SK-N-SH (cell line): ENCODE results near the gene TBX22. TPM values are rescaled to one million over a fixed set of nuclear protein-coding genes. Genes with fewer than 3 reads are reported as not detected.
"Not testable (repeated sequence)": the region's sequence is repeated elsewhere in the genome, so short reads cannot be mapped to it uniquely, and the experiment has no call there.

Experiments used
- CTCF ChIA-PET: fragments of 300-600, 350-600 bp; formaldehyde crosslinking; extraction: SDS; loops from one replicate; lab custom pipeline; 2021; lab: Yijun Ruan, JAX
- POLR2A ChIA-PET: fragments of 350-600 bp; sonication (Branson Sonifier 250); formaldehyde crosslinking; extraction: SDS; loops from one replicate; lab custom pipeline; 2020; ENCODE audit warnings: antibody characterized with exemption, inconsistent platforms; lab: Yijun Ruan, JAX
- DNase-seq: peaks from one replicate; pipeline ENCODE4 v3.0.0; 2012
- H2AFZ ChIP-seq: fragments of 200-600 bp; sonication (generic); 2 replicates; pipeline ENCODE4 v1.8.1; 2016; ENCODE audit warnings: antibody characterized with exemption, mild to moderate bottlenecking, low read depth
- H3F3A ChIP-seq: fragments of 200-600 bp; sonication (generic); replicated peaks from 2 replicates; pipeline ENCODE3; 2016; ENCODE audit warnings: antibody characterized with exemption, mild to moderate bottlenecking; ENCODE audit not compliant: insufficient read depth
- H3K27ac ChIP-seq, 2 experiments: fragments of 200-500 bp in 1 of 2; fragments of 200-600 bp in 1 of 2; sonication (Bioruptor generic) in 1 of 2; sonication (generic), shearing (Covaris generic) in 1 of 2; 2 replicates each; pipeline versions ENCODE4 v1.5.1 to v1.6.1; 2014 to 2016; ENCODE audit warnings: low read depth in 2 of 2, inconsistent platforms in 1 of 2, low read length in 1 of 2, mild to moderate bottlenecking in 1 of 2, mixed read lengths in 1 of 2
- H3K27me3 ChIP-seq: fragments of 200-600 bp; sonication (generic), shearing (Covaris generic); 2 replicates; pipeline ENCODE4 v1.6.1; 2016; ENCODE audit warnings: mixed run types; ENCODE audit not compliant: insufficient read depth
- H3K36me3 ChIP-seq, 2 experiments: fragments of 200-500 bp in 1 of 2; fragments of 200-600 bp in 1 of 2; sonication (Bioruptor generic) in 1 of 2; sonication (generic) in 1 of 2; replicated peaks in 1 of 2; 2 replicates each; pipeline versions ENCODE3 to v1.5.1; 2014 to 2016; ENCODE audit warnings: low read length in 1 of 2, mild to moderate bottlenecking in 1 of 2; ENCODE audit not compliant: insufficient read depth in 2 of 2, control insufficient read depth in 1 of 2
- H3K4me1 ChIP-seq, 2 experiments: fragments of 200-500 bp in 1 of 2; fragments of 200-600 bp in 1 of 2; sonication (Bioruptor generic) in 1 of 2; sonication (generic), shearing (Covaris generic) in 1 of 2; 2 replicates each; pipeline versions ENCODE4 v1.5.1 to v1.6.1; 2014 to 2016; ENCODE audit warnings: low read depth in 1 of 2, low read length in 1 of 2, mixed run types in 1 of 2; ENCODE audit not compliant: insufficient read depth in 2 of 2, control insufficient read depth in 1 of 2
- H3K4me2 ChIP-seq: fragments of 200-600 bp; sonication (generic), shearing (Covaris generic); 2 replicates; pipeline ENCODE4 v1.6.1; 2017; ENCODE audit warnings: mixed run types
- H3K4me3 ChIP-seq, 2 experiments: fragments of 200-500 bp in 1 of 2; fragments of 200-600 bp in 1 of 2; sonication (Bioruptor generic) in 1 of 2; sonication (generic), shearing (Covaris generic) in 1 of 2; 2 replicates each; pipeline versions ENCODE4 v1.5.1 to v1.8.1; 2014 to 2016; ENCODE audit warnings: low read depth in 2 of 2, inconsistent platforms in 1 of 2, low read length in 1 of 2, mild to moderate bottlenecking in 1 of 2, mixed read lengths in 1 of 2, moderate library complexity in 1 of 2
- H3K79me2 ChIP-seq: fragments of 200-600 bp; sonication (generic); 2 replicates; pipeline ENCODE4 v1.8.1; 2017; ENCODE audit warnings: mild to moderate bottlenecking; ENCODE audit not compliant: insufficient read depth
- H3K9ac ChIP-seq: fragments of 200-600 bp; sonication (generic); 2 replicates; pipeline ENCODE4 v1.6.1; 2017; ENCODE audit warnings: mixed run types
- H3K9me2 ChIP-seq: fragments of 200-600 bp; sonication (generic); 2 replicates; pipeline ENCODE4 v1.6.1; 2017; ENCODE audit warnings: mixed run types
- H3K9me3 ChIP-seq: fragments of 200-600 bp; sonication (generic); 2 replicates; pipeline ENCODE4 v1.6.1; 2017; ENCODE audit warnings: mixed run types, mild to moderate bottlenecking, moderate library complexity
- H4K20me1 ChIP-seq: fragments of 200-600 bp; sonication (generic); 2 replicates; pipeline ENCODE4 v1.6.1; 2017; ENCODE audit warnings: mild to moderate bottlenecking, mixed run types; ENCODE audit not compliant: insufficient read depth
- CHD2 ChIP-seq: fragments of 150-350 bp; IDR thresholded peaks from 2 replicates; pipeline ENCODE4 v1.6.1; 2018; ENCODE audit warnings: low read length; ENCODE audit not compliant: partially characterized antibody
- ELF1 ChIP-seq: IDR thresholded peaks from 2 replicates; pipeline ENCODE4 v1.4.0; 2012
- FOSL2 ChIP-seq: IDR thresholded peaks from 2 replicates; pipeline ENCODE4 v1.4.0; 2012; ENCODE audit warnings: low read depth, mild to moderate bottlenecking, moderate library complexity, borderline replicate concordance
- FOXJ3 ChIP-seq: sonication (generic); formaldehyde crosslinking; IDR thresholded peaks from 2 replicates; pipeline ENCODE4 v1.5.1; 2020; ENCODE audit warnings: mild to moderate bottlenecking, missing genetic modification reagents
- GABPA ChIP-seq: IDR thresholded peaks from 2 replicates; pipeline ENCODE4 v1.4.0; 2012; ENCODE audit warnings: low read depth, mild to moderate bottlenecking
- IRF3 ChIP-seq: fragments of 150-350 bp; IDR thresholded peaks from 2 replicates; pipeline ENCODE4 v1.6.1; 2016; ENCODE audit warnings: mild to moderate bottlenecking, low read depth, low read length
- MEF2A ChIP-seq: IDR thresholded peaks from 2 replicates; pipeline ENCODE4 v1.4.0; 2012; ENCODE audit warnings: low read depth, borderline replicate concordance
- SMC3 ChIP-seq: IDR thresholded peaks from 2 replicates; pipeline ENCODE4 v1.6.1; 2012; ENCODE audit warnings: low read depth, low read length, improper control_type of control experiment
- TCF12 ChIP-seq: IDR thresholded peaks from 2 replicates; pipeline ENCODE4 v1.4.0; 2012
- WGBS: methylation state at CpG from one replicate; pipeline ENCODE4 v1.1.6; 2017; ENCODE audit warnings: low lambda C conversion rate; 5-methylcytosine and 5-hydroxymethylcytosine counted together
- polyA plus RNA-seq, 3 experiments: library from polyadenylated mRNA; depleted of rRNA; stranded (reverse); fragments of >200 nt; gene quantifications; 2 replicates each; pipeline ENCODE4 v1.2.3, GENCODE V29; 2012

TBX22 gene
- polyA plus RNA-seq, 1 of the 3 experiments (the other 2 are of a cell fraction) = not detected

GRCh38 chrX:80026116-80026515, 11.6 kb downstream of the TBX22 start:
- ChIA-PET POLR2A (no interaction called here), CTCF (interaction anchor here (1.2 kb wide), 1 partner anchor 12 kb away, joined by 3 read pairs; no protein-coding TSS in a partner anchor)
- H3K79me2 ChIP-seq = no peaks in the 10 kb centered on the region

GRCh38 chrX:80066156-80066555, 51.6 kb downstream of the TBX22 start:
- H3K27ac ChIP-seq, H3K36me3 ChIP-seq, DNase-seq, H3K4me2 ChIP-seq, H2AFZ ChIP-seq, CTCF ChIA-PET, H4K20me1 ChIP-seq, H3K9ac ChIP-seq, H3K4me1 ChIP-seq, H3F3A ChIP-seq, H3K79me2 ChIP-seq, H3K4me3 ChIP-seq, POLR2A ChIA-PET, H3K9me3 ChIP-seq, H3K9me2 ChIP-seq, H3K27me3 ChIP-seq: not testable (repeated sequence)
- 0% methylated on average over 6 of the region's 6 CpGs for WGBS

More at GRCh38 chrX:80026116-80026515, 11.6 kb downstream of the TBX22 start:
- Histone ChIP-seq H3K9me2 (no peaks in the 10 kb centered on the region), H3K4me3 (no peak overlapping the region), H4K20me1 (no peaks in the 10 kb centered on the region), H2AFZ (no peak overlapping the region), H3K9me3 (no peaks in the 10 kb centered on the region), H3K4me2 (no peak overlapping the region), H3F3A (no peaks in the 10 kb centered on the region), H3K4me1 (no peaks in the 10 kb centered on the region)
- 14% methylated on average over 3 of the region's 3 CpGs for WGBS
- no peak for DNase-seq
- TF ChIP-seq SMC3 = no peak
- TF ChIP-seq CHD2 = no peak
- TF ChIP-seq GABPA = no peak
- no peak for TF ChIP-seq MEF2A
- TF ChIP-seq TCF12 = no peak
- TF ChIP-seq IRF3 = no peak
- no peak for TF ChIP-seq FOXJ3
- no peak for TF ChIP-seq ELF1
- TF ChIP-seq FOSL2 = no peak
- TF ChIP-seq, all 33 proteins: peak for 0
- no peak overlapping the region for H3K9ac ChIP-seq
- H3K27ac ChIP-seq = no peak overlapping the region
- H3K27me3 ChIP-seq = no peaks in the 10 kb centered on the region; the same call in 1 of the 2 replicates
- no peaks in the 10 kb centered on the region for H3K36me3 ChIP-seq

- H3K36me3 ChIP-seq, H3K4me1 ChIP-seq, H2AFZ ChIP-seq: not testable (repeated sequence)
These were observed 61.1 kb downstream of the TBX22 start for GRCh38 chrX:80075625-80076024.

More at GRCh38 chrX:80075625-80076024, 61.1 kb downstream of the TBX22 start:
- POLR2A ChIA-PET, H3K9me3 ChIP-seq, H3K27me3 ChIP-seq, CTCF ChIA-PET, DNase-seq, H4K20me1 ChIP-seq, H3K4me3 ChIP-seq, H3K4me2 ChIP-seq, H3K27ac ChIP-seq, H3K79me2 ChIP-seq, H3F3A ChIP-seq, H3K9me2 ChIP-seq, H3K9ac ChIP-seq: not testable (repeated sequence)
- 0% methylated on average over 1 of the region's 1 CpG for WGBS
